ENCODE measurements around the gene CHKB.

DNA sequence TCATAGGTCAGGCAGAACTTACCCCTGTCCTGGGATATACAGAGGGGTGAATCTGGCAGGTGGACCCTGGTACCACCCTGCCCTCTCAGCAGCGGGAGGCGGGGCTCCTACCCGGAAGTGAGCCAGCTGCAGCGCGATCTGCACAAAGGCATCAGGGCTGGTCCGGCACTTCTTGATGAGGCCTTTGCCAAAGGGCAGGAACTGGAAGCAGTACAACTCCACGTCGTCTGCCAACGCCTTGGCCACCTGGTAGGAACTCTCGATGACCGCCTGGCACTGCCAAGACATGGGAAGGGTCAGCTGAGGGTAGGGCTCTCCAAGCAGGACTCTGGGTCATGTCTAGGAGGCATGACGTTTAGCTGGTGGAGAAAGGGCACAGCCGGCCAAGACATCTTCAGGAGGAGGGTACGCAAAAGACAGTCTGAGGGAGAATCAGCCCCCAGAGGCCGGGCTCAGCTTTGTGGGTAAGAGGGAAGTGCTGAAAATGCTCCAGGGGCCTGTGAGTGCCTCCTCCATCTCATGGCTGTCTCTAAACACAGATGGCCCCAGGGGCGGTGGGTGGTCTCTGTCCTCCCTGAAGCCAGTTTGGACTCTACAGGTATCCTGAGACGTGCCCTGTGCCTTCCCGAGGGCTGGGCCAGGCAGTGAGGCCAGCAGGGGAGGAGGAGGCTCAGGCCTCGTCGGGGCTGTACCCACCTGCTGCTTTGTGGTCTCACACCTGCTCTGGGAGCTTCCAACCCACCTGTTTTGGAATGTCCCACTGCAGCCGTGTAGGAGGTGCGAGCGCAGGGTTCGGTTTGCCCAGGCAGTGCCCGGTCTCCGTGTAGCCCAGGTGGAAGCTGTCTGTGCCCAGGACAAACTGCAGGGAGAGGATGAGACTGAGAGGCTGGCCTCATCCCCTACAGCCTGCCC, 11.1 kb downstream of the CHKB start:
- TF ChIP-seq, protein P1, sequence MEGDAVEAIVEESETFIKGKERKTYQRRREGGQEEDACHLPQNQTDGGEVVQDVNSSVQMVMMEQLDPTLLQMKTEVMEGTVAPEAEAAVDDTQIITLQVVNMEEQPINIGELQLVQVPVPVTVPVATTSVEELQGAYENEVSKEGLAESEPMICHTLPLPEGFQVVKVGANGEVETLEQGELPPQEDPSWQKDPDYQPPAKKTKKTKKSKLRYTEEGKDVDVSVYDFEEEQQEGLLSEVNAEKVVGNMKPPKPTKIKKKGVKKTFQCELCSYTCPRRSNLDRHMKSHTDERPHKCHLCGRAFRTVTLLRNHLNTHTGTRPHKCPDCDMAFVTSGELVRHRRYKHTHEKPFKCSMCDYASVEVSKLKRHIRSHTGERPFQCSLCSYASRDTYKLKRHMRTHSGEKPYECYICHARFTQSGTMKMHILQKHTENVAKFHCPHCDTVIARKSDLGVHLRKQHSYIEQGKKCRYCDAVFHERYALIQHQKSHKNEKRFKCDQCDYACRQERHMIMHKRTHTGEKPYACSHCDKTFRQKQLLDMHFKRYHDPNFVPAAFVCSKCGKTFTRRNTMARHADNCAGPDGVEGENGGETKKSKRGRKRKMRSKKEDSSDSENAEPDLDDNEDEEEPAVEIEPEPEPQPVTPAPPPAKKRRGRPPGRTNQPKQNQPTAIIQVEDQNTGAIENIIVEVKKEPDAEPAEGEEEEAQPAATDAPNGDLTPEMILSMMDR (conservative IDR thresholded peaks at IDR 0.05 in 1 of 2, IDR thresholded peaks at IDR 0.05 in 1 of 2; ENCODE audit: low read depth in 1 of 2, low read length in 2 of 2), result no peak
- no peak for TF ChIP-seq EZH2 (IDR thresholded peaks at IDR 0.05; ENCODE audit: low read length, missing control alignments)

Data from fibroblast of lung (primary cell).